Gastroesophageal sphincter (tissue), 4 donors: Measurements from ENCODE around the gene PFKL. TPM values are rescaled to one million over a fixed set of nuclear protein-coding genes. Genes with fewer than 3 reads are reported as not detected.

Experiments used
- ATAC-seq: fragments of 150-250 bp; one replicate; pipeline ENCODE4 v1.9.1; 2016; ENCODE audit warnings: mild to moderate bottlenecking, moderate library complexity
- H3K27ac ChIP-seq, 4 donors: fragments of 200-600 bp; sonication (generic) in 3 of 4; 1 replicate in 3 of 4; 2 replicates in 1 of 4; pipeline ENCODE4 v1.5.1; 2016 to 2019
- H3K27me3 ChIP-seq: fragments of 200-600 bp; sonication (generic); one replicate; pipeline ENCODE4 v1.5.1; 2019
- H3K36me3 ChIP-seq, 2 donors: fragments of 200-600 bp; sonication (generic); one replicate each; pipeline ENCODE4 v1.5.1; 2019; ENCODE audit warnings: control low read depth in 1 of 2
- H3K4me1 ChIP-seq, 3 donors: fragments of 200-600 bp; sonication (generic); 1 replicate in 2 of 3; 2 replicates in 1 of 3; pipeline ENCODE4 v1.5.1; 2016 to 2019; ENCODE audit warnings: control low read depth in 2 of 3
- H3K4me3 ChIP-seq, 2 donors: fragments of 200-600 bp; sonication (generic); one replicate each; pipeline ENCODE4 v1.5.1; 2019; ENCODE audit warnings: mild to moderate bottlenecking in 1 of 2, moderate library complexity in 1 of 2
- H3K9me3 ChIP-seq, 3 donors: fragments of 200-600 bp; sonication (generic); one replicate each; pipeline ENCODE4 v1.5.1; 2017 to 2019; ENCODE audit warnings: control low read depth in 2 of 3
- EP300 ChIP-seq: sonication (generic); formaldehyde crosslinking; IDR thresholded peaks from one replicate; pipeline ENCODE4 v1.6.1; 2017; ENCODE audit warnings: antibody characterized with exemption, mild to moderate bottlenecking
- POLR2A ChIP-seq, 2 donors: fragments of 450-650 bp; IDR thresholded peaks; one replicate each; pipeline ENCODE4 v1.6.1; 2017; ENCODE audit warnings: antibody characterized with exemption in 2 of 2, mild to moderate bottlenecking in 2 of 2, moderate library complexity in 1 of 2
- POLR2AphosphoS5 ChIP-seq: sonication (generic); formaldehyde crosslinking; IDR thresholded peaks from one replicate; pipeline ENCODE4 v1.6.1; 2017; ENCODE audit warnings: antibody characterized with exemption
- WGBS, 2 donors: methylation state at CpG; one replicate each; pipeline ENCODE4 v1.1.5; 2018; ENCODE audit warnings: low coverage in 1 of 2; 5-methylcytosine and 5-hydroxymethylcytosine counted together
- total RNA-seq, 4 donors: library from RNA; depleted of rRNA; stranded (reverse); fragments of >200 nt; gene quantifications; one replicate each; pipeline ENCODE4 v1.1.0, GENCODE V29; 2016
- TF ChIP-seq, protein P1 (sequence below), 4 experiments: fragments of 200-600 bp in 2 of 4; fragments of 450-650 bp in 2 of 4; sonication (generic) in 1 of 4; IDR thresholded peaks; one replicate each; pipeline ENCODE4 v1.5.1; 2017 to 2019; ENCODE audit warnings: antibody characterized with exemption in 4 of 4, mild to moderate bottlenecking in 2 of 4, moderate library complexity in 2 of 4

Gene PFKL
- total RNA-seq, 4 donors from 2014 or later, result 57.7 to 103 (median 72.1) TPM

DNA sequence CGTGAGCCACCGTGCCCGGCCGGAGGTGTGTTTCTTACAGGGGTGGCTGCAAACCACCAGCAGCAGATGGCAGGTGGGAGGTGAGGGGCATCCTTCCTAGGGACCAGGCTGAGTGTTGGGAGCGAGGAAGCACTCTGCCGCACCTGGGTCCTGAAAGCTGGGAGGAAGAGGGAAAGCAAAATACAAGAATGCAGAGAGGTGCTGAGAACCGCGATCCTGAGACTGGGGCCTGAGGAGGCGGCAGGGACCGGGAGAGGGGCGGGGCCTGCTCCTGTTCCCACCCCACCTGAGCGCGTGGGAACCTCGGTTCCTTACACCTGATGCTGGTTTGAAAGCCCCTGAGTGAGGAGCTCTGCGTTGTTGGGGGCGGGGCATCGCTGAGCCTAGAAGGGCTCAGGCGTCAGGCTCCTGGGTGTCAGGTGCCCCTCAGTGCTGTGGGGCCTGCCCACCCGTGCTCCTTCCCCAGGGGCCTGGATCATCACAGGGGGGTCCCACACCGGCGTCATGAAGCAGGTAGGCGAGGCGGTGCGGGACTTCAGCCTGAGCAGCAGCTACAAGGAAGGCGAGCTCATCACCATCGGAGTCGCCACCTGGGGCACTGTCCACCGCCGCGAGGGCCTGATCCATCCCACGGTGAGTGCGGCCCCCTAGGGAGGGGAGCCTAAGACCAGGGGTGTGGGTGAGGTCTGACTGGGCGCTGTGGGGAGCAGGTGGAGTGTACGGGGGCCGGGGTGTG, 69.0 kb downstream of the PFKL start:
- H3K36me3 ChIP-seq, result no peaks in the 10 kb centered on the region
- peaks cover 87% of the 10 kb centered on the region for H3K27me3 ChIP-seq
- H3K4me1 ChIP-seq, result peaks cover 0 to 8% (median 4%) of the 10 kb centered on the region in 3 donors
- no peak for ATAC-seq
- no peak overlapping the region for H3K4me3 ChIP-seq
- WGBS, 2 donors, result 16 to 59% methylated on average over 10 of the region's 35 CpGs
- H3K27ac ChIP-seq, result no peak overlapping the region
- TF ChIP-seq EP300, result no peak
- TF ChIP-seq, protein P1, sequence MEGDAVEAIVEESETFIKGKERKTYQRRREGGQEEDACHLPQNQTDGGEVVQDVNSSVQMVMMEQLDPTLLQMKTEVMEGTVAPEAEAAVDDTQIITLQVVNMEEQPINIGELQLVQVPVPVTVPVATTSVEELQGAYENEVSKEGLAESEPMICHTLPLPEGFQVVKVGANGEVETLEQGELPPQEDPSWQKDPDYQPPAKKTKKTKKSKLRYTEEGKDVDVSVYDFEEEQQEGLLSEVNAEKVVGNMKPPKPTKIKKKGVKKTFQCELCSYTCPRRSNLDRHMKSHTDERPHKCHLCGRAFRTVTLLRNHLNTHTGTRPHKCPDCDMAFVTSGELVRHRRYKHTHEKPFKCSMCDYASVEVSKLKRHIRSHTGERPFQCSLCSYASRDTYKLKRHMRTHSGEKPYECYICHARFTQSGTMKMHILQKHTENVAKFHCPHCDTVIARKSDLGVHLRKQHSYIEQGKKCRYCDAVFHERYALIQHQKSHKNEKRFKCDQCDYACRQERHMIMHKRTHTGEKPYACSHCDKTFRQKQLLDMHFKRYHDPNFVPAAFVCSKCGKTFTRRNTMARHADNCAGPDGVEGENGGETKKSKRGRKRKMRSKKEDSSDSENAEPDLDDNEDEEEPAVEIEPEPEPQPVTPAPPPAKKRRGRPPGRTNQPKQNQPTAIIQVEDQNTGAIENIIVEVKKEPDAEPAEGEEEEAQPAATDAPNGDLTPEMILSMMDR (IDR thresholded peaks at IDR 0.05), result no peak
- TF ChIP-seq POLR2A (IDR thresholded peaks at IDR 0.05), result no peak
- no peak for TF ChIP-seq POLR2AphosphoS5
- peaks cover 0 to 9% (median 0%) of the 10 kb centered on the region in 3 donors for H3K9me3 ChIP-seq

DNA sequence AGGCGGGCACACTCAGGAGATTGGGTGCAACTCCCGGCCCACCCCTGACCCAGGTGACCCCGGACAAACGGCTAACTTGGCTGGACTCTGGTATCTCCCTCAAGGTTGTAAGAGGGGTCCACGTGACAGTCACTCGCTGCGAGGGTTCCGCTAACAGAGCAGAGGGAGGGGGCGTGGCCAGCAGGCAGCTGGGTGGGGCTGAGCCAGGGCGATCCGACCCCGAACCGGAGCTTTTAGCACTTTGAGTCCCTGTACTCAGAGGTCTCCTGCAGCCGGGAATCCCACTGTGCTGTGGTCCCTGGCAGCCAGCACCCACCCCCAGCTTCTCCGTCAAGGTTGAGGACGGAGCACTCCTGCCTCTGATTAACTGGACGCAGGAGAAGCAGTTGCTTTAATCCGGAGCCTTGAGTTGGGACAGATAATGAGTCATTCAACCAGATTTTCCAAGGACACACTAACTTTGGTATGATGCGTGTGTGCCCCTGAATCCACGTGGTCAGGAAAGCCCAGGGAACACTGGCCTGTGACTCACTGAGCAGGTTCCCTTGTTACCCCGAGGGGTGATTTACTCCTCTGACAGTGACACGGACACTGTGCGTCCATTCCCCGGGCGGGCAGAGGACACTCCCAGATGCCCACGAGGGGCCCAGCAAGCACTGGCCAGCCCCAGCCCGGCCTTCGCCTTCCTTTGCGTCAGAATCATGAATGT, 70.3 kb downstream of the PFKL start:
- ATAC-seq, result no peak
- H3K4me3 ChIP-seq, result no peak overlapping the region
- H3K9me3 ChIP-seq, result no peaks in the 10 kb centered on the region
- H3K4me1 ChIP-seq, result peaks cover 0 to 8% (median 4%) of the 10 kb centered on the region in 3 donors
- H3K36me3 ChIP-seq, result no peaks in the 10 kb centered on the region
- WGBS, 2 donors, result 33 to 89% methylated on average over 5 to 7 of the region's 29 CpGs
- H3K27ac ChIP-seq, result no peak overlapping the region
- TF ChIP-seq, protein P1 (IDR thresholded peaks at IDR 0.05), result no peak
- TF ChIP-seq POLR2AphosphoS5, result no peak
- no peak for TF ChIP-seq POLR2A (IDR thresholded peaks at IDR 0.05)
- TF ChIP-seq EP300, result no peak
- peaks cover 87% of the 10 kb centered on the region for H3K27me3 ChIP-seq

DNA sequence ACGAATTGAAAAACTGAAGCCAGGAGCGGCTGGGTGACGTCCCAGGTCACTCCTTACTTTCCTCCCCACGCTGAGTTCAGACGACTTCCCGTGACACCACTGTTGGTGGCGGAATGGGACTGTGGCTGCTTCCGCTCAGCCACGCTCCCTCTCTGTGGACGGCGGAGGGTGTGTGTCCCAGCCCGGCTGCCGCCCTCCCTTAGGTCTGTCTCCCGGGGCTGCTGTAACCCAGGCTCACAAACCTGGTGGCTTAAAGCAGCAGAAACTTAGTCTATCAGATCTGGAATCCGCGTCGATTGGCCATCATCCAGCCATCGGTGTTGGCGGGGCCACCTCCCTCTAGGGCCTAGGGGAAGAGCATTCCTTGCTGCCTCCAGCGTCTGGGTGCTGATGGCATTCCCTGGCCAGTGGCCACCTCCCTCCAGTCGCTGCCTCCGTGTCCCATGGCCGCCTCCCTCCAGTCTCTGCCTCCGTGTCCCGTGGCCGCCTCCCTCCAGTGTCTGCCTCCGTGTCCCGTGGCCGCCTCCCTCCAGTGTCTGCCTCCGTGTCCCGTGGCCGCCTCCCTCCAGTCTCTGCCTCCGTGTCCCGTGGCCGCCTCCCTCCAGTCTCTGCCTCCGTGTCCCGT, 71.0 kb downstream of the PFKL start:
- Histone ChIP-seq H3K27ac (no peak overlapping the region), H3K4me3 (no peak overlapping the region)
- 83 to 90% methylated on average over 21 to 28 of the region's 37 CpGs for WGBS, 2 donors

DNA sequence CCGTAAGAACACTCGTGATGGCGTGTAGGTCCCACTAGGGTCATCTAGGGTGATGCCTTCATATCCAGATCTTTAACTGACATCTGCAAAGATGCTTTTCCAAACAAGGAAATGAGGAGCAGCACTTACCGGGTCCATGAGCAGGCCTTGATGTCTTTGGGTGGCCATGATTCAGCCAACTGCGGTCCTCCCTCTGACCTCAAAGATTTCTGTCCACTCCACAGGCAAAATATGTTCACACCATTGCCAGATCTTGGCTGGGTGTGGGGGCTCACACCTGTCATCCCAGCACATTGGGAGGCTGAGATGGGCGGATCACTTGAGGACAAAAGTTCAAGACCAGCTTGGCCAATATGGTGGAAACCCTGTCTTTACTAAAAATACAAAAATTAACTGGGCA, 71.7 kb downstream of the PFKL start:
- no peaks in the 10 kb centered on the region for H3K36me3 ChIP-seq
- H3K4me1 ChIP-seq, result peaks cover 0 to 8% (median 4%) of the 10 kb centered on the region in 3 donors
- no peak overlapping the region for H3K4me3 ChIP-seq
- H3K9me3 ChIP-seq, result no peaks in the 10 kb centered on the region
- no peak overlapping the region for H3K27ac ChIP-seq
- H3K27me3 ChIP-seq, result peaks cover 87% of the 10 kb centered on the region
- TF ChIP-seq, protein P1 (IDR thresholded peaks at IDR 0.05), result no peak
- TF ChIP-seq POLR2AphosphoS5 (no peak), POLR2A (IDR thresholded peaks at IDR 0.05) (no peak), EP300 (no peak)
- ATAC-seq, result no peak
- WGBS, 2 donors, result 82 to 90% methylated on average over 2 to 5 of the region's 6 CpGs

More for the DNA sequence above, 71.0 kb downstream of the PFKL start:
- no peak for ATAC-seq
- Histone ChIP-seq H3K27me3 (peaks cover 87% of the 10 kb centered on the region), H3K36me3 (no peaks in the 10 kb centered on the region), H3K9me3 (no peaks in the 10 kb centered on the region), H3K4me1 (peaks cover 0 to 8% (median 4%) of the 10 kb centered on the region in 3 donors)
- TF ChIP-seq EP300 (no peak), POLR2A (IDR thresholded peaks at IDR 0.05) (no peak), POLR2AphosphoS5 (no peak)
- TF ChIP-seq, protein P1 (IDR thresholded peaks at IDR 0.05), result no peak
